HepG2 (cell line): ENCODE measurements around the gene IRF7. TPM values are rescaled to one million over a fixed set of nuclear protein-coding genes. Genes with fewer than 3 reads are reported as not detected.

ENCODE experiments used
- ADNP ChIP-seq: sonication (generic); formaldehyde crosslinking; IDR thresholded peaks from 2 replicates; pipeline ENCODE4 v1.4.0; 2020; ENCODE audit warnings: missing genetic modification reagents
- CHCHD3 ChIP-seq: sonication (generic); formaldehyde crosslinking; IDR thresholded peaks from 2 replicates; pipeline ENCODE4 v1.8.0; 2022; ENCODE audit warnings: mild to moderate bottlenecking, missing genetic modification reagents, moderate library complexity
- ELF4 ChIP-seq: sonication (generic); formaldehyde crosslinking; IDR thresholded peaks from 2 replicates; pipeline ENCODE4 v1.5.0; 2020; ENCODE audit warnings: missing genetic modification reagents, mild to moderate bottlenecking, moderate library complexity, borderline replicate concordance
- HNRNPK ChIP-seq: fragments of 200-400 bp; formaldehyde crosslinking; IDR thresholded peaks from 2 replicates; pipeline ENCODE4 v1.6.1; 2018; ENCODE audit warnings: low read length, low read depth, moderate library complexity, mild to moderate bottlenecking; ENCODE audit not compliant: poor library complexity, severe bottlenecking
- KDM2A ChIP-seq: sonication (generic); formaldehyde crosslinking; IDR thresholded peaks from 2 replicates; pipeline ENCODE4 v1.4.0; 2020; ENCODE audit warnings: low read depth, missing genetic modification reagents, borderline replicate concordance
- MZF1 ChIP-seq: sonication (generic); formaldehyde crosslinking; IDR thresholded peaks from 2 replicates; pipeline ENCODE4 v1.8.1; 2023; ENCODE audit warnings: mild to moderate bottlenecking, missing genetic modification reagents, borderline replicate concordance
- SIN3A ChIP-seq: IDR thresholded peaks from 2 replicates; pipeline ENCODE4 v1.6.1; 2011; ENCODE audit warnings: low read depth, mild to moderate bottlenecking, control low read depth, low read length, borderline replicate concordance
- SMAD3 ChIP-seq: sonication (generic); formaldehyde crosslinking; IDR thresholded peaks from 2 replicates; pipeline ENCODE4 v1.4.0; 2020; ENCODE audit warnings: missing genetic modification reagents
- SMARCC2 ChIP-seq: fragments of 450-650 bp; IDR thresholded peaks from 2 replicates; pipeline ENCODE4 v1.6.1; 2017; ENCODE audit warnings: antibody characterized with exemption, mild to moderate bottlenecking
- ZBTB7B ChIP-seq: sonication (generic); formaldehyde crosslinking; IDR thresholded peaks from 2 replicates; pipeline ENCODE4 v1.4.0; 2020; ENCODE audit warnings: missing genetic modification reagents
- ZNF331 ChIP-seq: sonication (generic); formaldehyde crosslinking; IDR thresholded peaks from 2 replicates; pipeline ENCODE4 v1.4.0; 2020; ENCODE audit warnings: missing genetic modification reagents
- ZNF460 ChIP-seq: sonication (generic); formaldehyde crosslinking; IDR thresholded peaks from 2 replicates; pipeline ENCODE4 v1.5.1; 2020; ENCODE audit warnings: missing genetic modification reagents, mild to moderate bottlenecking, borderline replicate concordance
- ZNF558 ChIP-seq: sonication (generic); formaldehyde crosslinking; IDR thresholded peaks from 2 replicates; pipeline ENCODE4 v1.9.0; 2022; ENCODE audit warnings: mild to moderate bottlenecking, missing genetic modification reagents, borderline replicate concordance
- ZNF567 ChIP-seq: sonication (generic); formaldehyde crosslinking; IDR thresholded peaks from 2 replicates; pipeline ENCODE4 v1.8.1; 2023; ENCODE audit warnings: mild to moderate bottlenecking, missing genetic modification reagents, borderline replicate concordance
- ZNF569 ChIP-seq: sonication (generic); formaldehyde crosslinking; IDR thresholded peaks from 2 replicates; pipeline ENCODE4 v1.5.0; 2020; ENCODE audit warnings: mild to moderate bottlenecking, missing genetic modification reagents, moderate library complexity, borderline replicate concordance
- ZNF570 ChIP-seq: sonication (generic); formaldehyde crosslinking; IDR thresholded peaks from 2 replicates; pipeline ENCODE4 v1.4.0; 2020; ENCODE audit warnings: mild to moderate bottlenecking, missing genetic modification reagents, borderline replicate concordance
- ZNF674 ChIP-seq: sonication (generic); formaldehyde crosslinking; IDR thresholded peaks from 2 replicates; pipeline ENCODE4 v1.5.0; 2020; ENCODE audit warnings: low read depth, mild to moderate bottlenecking, missing genetic modification reagents
- polyA plus RNA-seq, 8 experiments: library from polyadenylated mRNA; depleted of rRNA in 3 of 8; stranded (reverse) in 7 of 8; unstranded in 1 of 8; fragments of >200 nt; fragmentation: Illumina TruSeq in 4 of 8; extraction: Trizol in 4 of 8; gene quantifications; 2 replicates each; pipeline versions ENCODE4 v1.2.1 to v1.2.3, GENCODE V29; 2011 to 2016; ENCODE audit warnings: low read depth in 4 of 8, missing spikeins in 1 of 8, mixed read lengths in 1 of 8; ENCODE audit not compliant: insufficient read depth in 1 of 8
- total RNA-seq, 5 experiments: library from RNA; depleted of rRNA; stranded (reverse); fragments of >200 nt; fragmentation: Illumina TruSeq; extraction: Trizol; gene quantifications; 2 replicates each; pipeline ENCODE4 v1.2.3, GENCODE V29; 2016; ENCODE audit warnings: low read depth in 1 of 5
- TF ChIP-seq, protein P1 (sequence below): sonication (generic); formaldehyde crosslinking; IDR thresholded peaks from 2 replicates; pipeline ENCODE4 v1.4.0; 2020; ENCODE audit warnings: missing genetic modification reagents
- TF ChIP-seq, protein P2 (sequence below): IDR thresholded peaks from 2 replicates; pipeline ENCODE4 v1.6.1; 2016; ENCODE audit warnings: missing biosample characterization, missing genetic modification reagents, low read depth
- TF ChIP-seq, protein P3 (sequence below): sonication (generic); formaldehyde crosslinking; IDR thresholded peaks from 2 replicates; pipeline ENCODE4 v1.4.0; 2020; ENCODE audit warnings: missing genetic modification reagents, borderline replicate concordance
- TF ChIP-seq, protein P4 (sequence below): sonication (generic); formaldehyde crosslinking; IDR thresholded peaks from 2 replicates; pipeline ENCODE4 v1.8.1; 2023; ENCODE audit warnings: missing genetic modification reagents, mild to moderate bottlenecking, borderline replicate concordance

IRF7 gene
- total and polyA plus RNA-seq, 2 of the 13 experiments (the other 11 are each of a cell fraction or from before 2014, with no cell fraction given), result not detected

DNA sequence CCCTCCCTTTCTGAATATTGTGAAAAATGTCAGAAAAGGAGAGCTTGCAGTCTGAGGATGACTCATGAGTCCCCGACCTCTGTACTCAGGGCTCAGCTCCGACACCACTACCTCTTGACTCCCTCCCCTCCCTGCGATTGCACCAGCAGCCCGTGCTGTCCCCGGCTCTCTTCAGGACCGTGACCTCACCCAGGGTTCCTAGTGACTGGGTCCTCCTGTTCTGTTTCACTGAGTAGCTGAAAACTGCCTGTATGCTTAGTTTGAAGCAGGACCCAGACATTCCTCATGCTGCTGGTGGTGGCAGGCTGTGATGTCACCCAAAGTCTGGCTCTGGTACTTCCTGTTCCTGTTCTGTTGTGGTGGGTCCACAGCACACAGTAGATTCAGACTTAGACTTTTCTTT is 27.8 kb downstream of the IRF7 start (continued):
- TF ChIP-seq ZNF569 (CRISPR knock-in tag), result no peak
- no peak for TF ChIP-seq ZNF567 (CRISPR knock-in tag)
- TF ChIP-seq, protein P1, sequence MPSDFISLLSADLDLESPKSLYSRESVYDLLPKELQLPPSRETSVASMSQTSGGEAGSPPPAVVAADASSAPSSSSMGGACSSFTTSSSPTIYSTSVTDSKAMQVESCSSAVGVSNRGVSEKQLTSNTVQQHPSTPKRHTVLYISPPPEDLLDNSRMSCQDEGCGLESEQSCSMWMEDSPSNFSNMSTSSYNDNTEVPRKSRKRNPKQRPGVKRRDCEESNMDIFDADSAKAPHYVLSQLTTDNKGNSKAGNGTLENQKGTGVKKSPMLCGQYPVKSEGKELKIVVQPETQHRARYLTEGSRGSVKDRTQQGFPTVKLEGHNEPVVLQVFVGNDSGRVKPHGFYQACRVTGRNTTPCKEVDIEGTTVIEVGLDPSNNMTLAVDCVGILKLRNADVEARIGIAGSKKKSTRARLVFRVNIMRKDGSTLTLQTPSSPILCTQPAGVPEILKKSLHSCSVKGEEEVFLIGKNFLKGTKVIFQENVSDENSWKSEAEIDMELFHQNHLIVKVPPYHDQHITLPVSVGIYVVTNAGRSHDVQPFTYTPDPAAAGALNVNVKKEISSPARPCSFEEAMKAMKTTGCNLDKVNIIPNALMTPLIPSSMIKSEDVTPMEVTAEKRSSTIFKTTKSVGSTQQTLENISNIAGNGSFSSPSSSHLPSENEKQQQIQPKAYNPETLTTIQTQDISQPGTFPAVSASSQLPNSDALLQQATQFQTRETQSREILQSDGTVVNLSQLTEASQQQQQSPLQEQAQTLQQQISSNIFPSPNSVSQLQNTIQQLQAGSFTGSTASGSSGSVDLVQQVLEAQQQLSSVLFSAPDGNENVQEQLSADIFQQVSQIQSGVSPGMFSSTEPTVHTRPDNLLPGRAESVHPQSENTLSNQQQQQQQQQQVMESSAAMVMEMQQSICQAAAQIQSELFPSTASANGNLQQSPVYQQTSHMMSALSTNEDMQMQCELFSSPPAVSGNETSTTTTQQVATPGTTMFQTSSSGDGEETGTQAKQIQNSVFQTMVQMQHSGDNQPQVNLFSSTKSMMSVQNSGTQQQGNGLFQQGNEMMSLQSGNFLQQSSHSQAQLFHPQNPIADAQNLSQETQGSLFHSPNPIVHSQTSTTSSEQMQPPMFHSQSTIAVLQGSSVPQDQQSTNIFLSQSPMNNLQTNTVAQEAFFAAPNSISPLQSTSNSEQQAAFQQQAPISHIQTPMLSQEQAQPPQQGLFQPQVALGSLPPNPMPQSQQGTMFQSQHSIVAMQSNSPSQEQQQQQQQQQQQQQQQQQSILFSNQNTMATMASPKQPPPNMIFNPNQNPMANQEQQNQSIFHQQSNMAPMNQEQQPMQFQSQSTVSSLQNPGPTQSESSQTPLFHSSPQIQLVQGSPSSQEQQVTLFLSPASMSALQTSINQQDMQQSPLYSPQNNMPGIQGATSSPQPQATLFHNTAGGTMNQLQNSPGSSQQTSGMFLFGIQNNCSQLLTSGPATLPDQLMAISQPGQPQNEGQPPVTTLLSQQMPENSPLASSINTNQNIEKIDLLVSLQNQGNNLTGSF, result no peak
- no peak for TF ChIP-seq HNRNPK
- TF ChIP-seq, protein P2, sequence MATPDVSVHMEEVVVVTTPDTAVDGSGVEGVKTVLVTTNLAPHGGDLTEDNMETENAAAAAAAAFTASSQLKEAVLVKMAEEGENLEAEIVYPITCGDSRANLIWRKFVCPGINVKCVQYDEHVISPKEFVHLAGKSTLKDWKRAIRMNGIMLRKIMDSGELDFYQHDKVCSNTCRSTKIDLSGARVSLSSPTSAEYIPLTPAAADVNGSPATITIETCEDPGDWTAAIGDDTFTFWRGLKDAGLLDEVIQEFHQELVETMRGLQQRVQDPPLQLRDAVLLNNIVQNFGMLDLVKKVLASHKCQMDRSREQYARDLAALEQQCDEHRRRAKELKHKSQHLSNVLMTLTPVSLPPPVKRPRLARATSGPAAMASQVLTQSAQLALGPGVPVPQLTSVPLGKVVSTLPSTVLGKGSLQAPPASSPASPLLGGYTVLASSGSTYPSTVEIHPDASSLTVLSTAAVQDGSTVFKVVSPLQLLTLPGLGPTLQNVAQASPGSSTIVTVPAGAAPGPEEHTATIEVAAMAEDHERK (CRISPR knock-in tag), result no peak
- peak; percentile 79 for TF ChIP-seq SMAD3 (CRISPR knock-in tag)
- no peak for TF ChIP-seq ZNF558
- TF ChIP-seq ELF4 (CRISPR knock-in tag), result no peak
- no peak for TF ChIP-seq MZF1 (CRISPR knock-in tag)
- peak; percentile 52; the same call in 1 of the 2 replicates for TF ChIP-seq ZBTB7B
- TF ChIP-seq SMARCC2, result no peak
- peak; percentile 56 for TF ChIP-seq KDM2A (CRISPR knock-in tag)
- TF ChIP-seq, protein P3, sequence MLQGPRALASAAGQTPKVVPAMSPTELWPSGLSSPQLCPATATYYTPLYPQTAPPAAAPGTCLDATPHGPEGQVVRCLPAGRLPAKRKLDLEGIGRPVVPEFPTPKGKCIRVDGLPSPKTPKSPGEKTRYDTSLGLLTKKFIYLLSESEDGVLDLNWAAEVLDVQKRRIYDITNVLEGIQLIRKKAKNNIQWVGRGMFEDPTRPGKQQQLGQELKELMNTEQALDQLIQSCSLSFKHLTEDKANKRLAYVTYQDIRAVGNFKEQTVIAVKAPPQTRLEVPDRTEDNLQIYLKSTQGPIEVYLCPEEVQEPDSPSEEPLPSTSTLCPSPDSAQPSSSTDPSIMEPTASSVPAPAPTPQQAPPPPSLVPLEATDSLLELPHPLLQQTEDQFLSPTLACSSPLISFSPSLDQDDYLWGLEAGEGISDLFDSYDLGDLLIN (CRISPR knock-in tag), result no peak
- TF ChIP-seq ZNF674 (CRISPR knock-in tag), result no peak
- no peak for TF ChIP-seq ZNF460 (CRISPR knock-in tag)
- TF ChIP-seq SIN3A, result peak; percentile 40; the same call in 1 of the 2 replicates
- no peak for TF ChIP-seq ZNF570 (CRISPR knock-in tag)
- TF ChIP-seq, protein P4, sequence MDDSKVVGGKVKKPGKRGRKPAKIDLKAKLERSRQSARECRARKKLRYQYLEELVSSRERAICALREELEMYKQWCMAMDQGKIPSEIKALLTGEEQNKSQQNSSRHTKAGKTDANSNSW (CRISPR knock-in tag), result no peak
- no peak for TF ChIP-seq ADNP (CRISPR knock-in tag)
- TF ChIP-seq ZNF331, result peak; percentile 68; the same call in 1 of the 2 replicates
- TF ChIP-seq CHCHD3, result no peak
